ENCODE measurements around the gene CHMP3.

CHMP3 gene

DNA sequence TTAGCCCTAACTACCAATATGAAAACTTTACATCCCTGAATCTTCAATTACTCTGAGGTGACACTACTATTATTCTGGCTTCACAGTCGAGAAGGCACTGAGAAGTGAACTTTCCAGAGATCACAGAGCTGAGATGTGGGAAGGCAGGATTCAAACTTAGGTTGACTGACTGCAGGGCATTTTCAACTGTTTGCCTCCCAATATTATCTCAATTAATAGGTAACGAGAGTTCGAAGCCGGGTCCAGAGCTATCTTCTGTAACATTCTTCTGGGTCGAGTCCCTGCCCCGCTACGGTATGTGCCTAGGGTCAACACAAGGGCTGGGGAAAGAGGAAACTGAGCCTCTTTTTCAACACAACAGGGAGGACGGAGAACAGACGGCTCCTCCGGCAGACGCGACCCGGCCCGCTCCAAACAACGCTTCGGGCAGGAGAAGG, 740 bp downstream of the CHMP3 start:
- Histone ChIP-seq H3K9ac (ENCODE audit: low read depth, low read length, poor library complexity) (peak overlapping the region; percentile 95), H2BK5ac (ENCODE audit: low read length) (peak overlapping the region; percentile 96), H3K27ac (replicated peaks; ENCODE audit: low read length) (no peak overlapping the region), H3K9me3 (replicated peaks in 1 of 2; ENCODE audit: control insufficient read depth in 2 of 2, insufficient read depth in 1 of 2, low read depth in 1 of 2, low read length in 2 of 2) (peaks cover 0 to 4% of the 10 kb centered on the region in 2 donors), H2BK120ac (ENCODE audit: low read depth, low read length) (peak overlapping the region; percentile 98), H4K8ac (ENCODE audit: low read depth, low read length) (no peak overlapping the region), H4K91ac (ENCODE audit: low read depth, low read length, poor library complexity) (no peak overlapping the region), H3K4me1 (ENCODE audit: control insufficient read depth in 2 of 2, insufficient read depth in 1 of 2, low read depth in 1 of 2, low read length in 2 of 2) (peaks cover 4 to 5% of the 10 kb centered on the region in 2 donors), H3K23ac (ENCODE audit: low read depth, low read length, poor library complexity) (no peak overlapping the region), H2AFZ (ENCODE audit: low read length) (peak overlapping the region; percentile 98), H3K4ac (ENCODE audit: low read length) (no peak overlapping the region), H3K4me2 (ENCODE audit: insufficient read depth, low read length, poor library complexity, severe bottlenecking) (peak overlapping the region; percentile 63), H3K27me3 (ENCODE audit: control insufficient read depth in 3 of 3, insufficient read depth in 3 of 3, low read depth in 1 of 3, low read length in 3 of 3) (no peaks in the 10 kb centered on the region), H3K36me3 (replicated peaks in 1 of 2; ENCODE audit: control insufficient read depth in 2 of 2, insufficient read depth in 2 of 2, low read length in 2 of 2) (peaks cover 1 to 9% of the 10 kb centered on the region in 2 donors), H3K79me1 (ENCODE audit: low read depth, low read length) (no peaks in the 10 kb centered on the region), H3K18ac (ENCODE audit: low read length) (peak overlapping the region; percentile 98), H2AK5ac (ENCODE audit: low read depth, low read length) (no peak overlapping the region), H2BK15ac (ENCODE audit: low read length) (peak overlapping the region; percentile 94), H2BK12ac (ENCODE audit: low read length) (no peak overlapping the region), H3K14ac (ENCODE audit: low read length) (no peak overlapping the region), H3K4me3 (ENCODE audit: low read length in 2 of 2) (peak overlapping the region; percentile 83 to 90)
- no peak for DNase-seq (ENCODE audit: low spot score)
- no CpG with 5 or more reads among the region's 16 CpGs for WGBS, 2 donors (ENCODE audit: extremely low coverage in 2 of 2, insufficient read length in 2 of 2, insufficient replicate concordance in 1 of 2)

DNA sequence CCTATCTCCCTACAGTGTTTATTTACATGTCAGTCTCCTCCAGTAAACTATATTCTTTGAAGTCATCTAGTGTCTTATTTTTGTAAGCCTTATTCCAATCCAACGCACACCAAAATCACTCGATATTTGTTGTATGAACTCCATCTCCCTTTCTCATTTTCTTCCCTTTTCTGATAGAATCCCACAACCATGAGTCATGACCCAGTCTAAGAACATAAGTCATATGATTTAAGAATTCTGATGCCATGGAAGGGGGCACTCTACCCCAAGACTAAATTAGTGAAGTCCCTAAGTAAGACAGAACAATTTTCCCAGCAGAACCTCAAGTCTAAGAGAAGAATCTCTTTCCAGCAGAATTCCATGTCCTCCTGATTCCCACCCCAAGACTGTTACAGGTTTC, 5.4 kb downstream of the CHMP3 start:
- H2AFZ ChIP-seq (ENCODE audit: low read length) = no peak overlapping the region
- no peak overlapping the region for H2AK5ac ChIP-seq (ENCODE audit: low read depth, low read length)
- no peak overlapping the region for H2BK12ac ChIP-seq (ENCODE audit: low read length)
- H3K4ac ChIP-seq (ENCODE audit: low read length) = no peak overlapping the region
- DNase-seq (ENCODE audit: low spot score) = no peak
- H3K9ac ChIP-seq (ENCODE audit: low read depth, low read length, poor library complexity) = no peak overlapping the region
- H3K79me1 ChIP-seq (ENCODE audit: low read depth, low read length) = peaks cover 4% of the 10 kb centered on the region
- H4K91ac ChIP-seq (ENCODE audit: low read depth, low read length, poor library complexity) = no peak overlapping the region
- H2BK5ac ChIP-seq (ENCODE audit: low read length) = no peak overlapping the region
- H4K8ac ChIP-seq (ENCODE audit: low read depth, low read length) = no peak overlapping the region
- no peak overlapping the region for H2BK120ac ChIP-seq (ENCODE audit: low read depth, low read length)
- H3K14ac ChIP-seq (ENCODE audit: low read length) = no peak overlapping the region
- H3K27ac ChIP-seq (replicated peaks; ENCODE audit: low read length) = no peak overlapping the region
- H3K9me3 ChIP-seq (replicated peaks in 1 of 2; ENCODE audit: control insufficient read depth in 2 of 2, insufficient read depth in 1 of 2, low read depth in 1 of 2, low read length in 2 of 2) = peaks cover 0 to 3% of the 10 kb centered on the region in 2 donors
- H3K18ac ChIP-seq (ENCODE audit: low read length) = no peak overlapping the region
- H3K4me1 ChIP-seq (ENCODE audit: control insufficient read depth in 2 of 2, insufficient read depth in 1 of 2, low read depth in 1 of 2, low read length in 2 of 2) = peaks cover 2 to 3% of the 10 kb centered on the region in 2 donors
- no peak overlapping the region for H3K23ac ChIP-seq (ENCODE audit: low read depth, low read length, poor library complexity)
- WGBS, 2 donors (ENCODE audit: extremely low coverage in 2 of 2, insufficient read length in 2 of 2, insufficient replicate concordance in 1 of 2) = 100% methylated on average over 2 of the region's 2 CpGs; no CpG with 5 or more reads in 1 of the 2 donors
- H3K27me3 ChIP-seq (ENCODE audit: control insufficient read depth in 3 of 3, insufficient read depth in 3 of 3, low read depth in 1 of 3, low read length in 3 of 3) = no peaks in the 10 kb centered on the region
- H3K36me3 ChIP-seq (replicated peaks in 1 of 2; ENCODE audit: control insufficient read depth in 2 of 2, insufficient read depth in 2 of 2, low read length in 2 of 2) = peaks cover 3 to 19% of the 10 kb centered on the region in 2 donors
- H2BK15ac ChIP-seq (ENCODE audit: low read length) = no peak overlapping the region
- no peak overlapping the region for H3K4me2 ChIP-seq (ENCODE audit: insufficient read depth, low read length, poor library complexity, severe bottlenecking)
- no peak overlapping the region for H3K4me3 ChIP-seq (ENCODE audit: low read length in 2 of 2)

DNA sequence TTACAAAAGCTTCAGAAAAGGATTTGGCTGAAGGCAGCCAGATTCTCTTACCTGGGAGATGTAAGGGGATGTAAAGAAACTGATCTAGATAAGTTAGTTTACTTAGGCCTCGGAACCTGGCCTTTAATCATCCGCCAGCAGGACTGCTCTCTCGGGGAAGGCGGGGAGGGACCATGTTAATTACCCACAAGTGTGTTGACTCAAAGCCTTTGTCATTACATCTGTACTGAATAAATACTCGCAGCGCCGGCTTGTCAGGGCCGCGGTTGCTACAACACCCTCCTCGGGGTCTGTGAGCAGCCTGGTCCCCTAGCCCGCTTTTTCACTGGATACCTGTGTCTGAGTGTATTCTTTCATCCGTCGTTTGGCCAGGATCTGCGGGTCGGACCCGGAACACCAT, 6.7 kb downstream of the CHMP3 start:
- no peak overlapping the region for H3K4ac ChIP-seq (ENCODE audit: low read length)
- H2AK5ac ChIP-seq (ENCODE audit: low read depth, low read length) = no peak overlapping the region
- no CpG with 5 or more reads among the region's 16 CpGs for WGBS, 2 donors (ENCODE audit: extremely low coverage in 2 of 2, insufficient read length in 2 of 2, insufficient replicate concordance in 1 of 2)
- H3K18ac ChIP-seq (ENCODE audit: low read length) = no peak overlapping the region
- H3K27me3 ChIP-seq (ENCODE audit: control insufficient read depth in 3 of 3, insufficient read depth in 3 of 3, low read depth in 1 of 3, low read length in 3 of 3) = no peaks in the 10 kb centered on the region
- H2BK120ac ChIP-seq (ENCODE audit: low read depth, low read length) = no peak overlapping the region
- no peak overlapping the region for H3K4me3 ChIP-seq (ENCODE audit: low read length in 2 of 2)
- peaks cover 4% of the 10 kb centered on the region for H3K79me1 ChIP-seq (ENCODE audit: low read depth, low read length)
- H2BK15ac ChIP-seq (ENCODE audit: low read length) = no peak overlapping the region
- peaks cover 3 to 19% of the 10 kb centered on the region in 2 donors for H3K36me3 ChIP-seq (replicated peaks in 1 of 2; ENCODE audit: control insufficient read depth in 2 of 2, insufficient read depth in 2 of 2, low read length in 2 of 2)
- no peak overlapping the region for H3K14ac ChIP-seq (ENCODE audit: low read length)
- no peak overlapping the region for H4K91ac ChIP-seq (ENCODE audit: low read depth, low read length, poor library complexity)
- no peak overlapping the region for H3K27ac ChIP-seq (replicated peaks; ENCODE audit: low read length)
- no peak overlapping the region for H4K8ac ChIP-seq (ENCODE audit: low read depth, low read length)
- no peak overlapping the region for H3K23ac ChIP-seq (ENCODE audit: low read depth, low read length, poor library complexity)
- no peak overlapping the region for H3K9ac ChIP-seq (ENCODE audit: low read depth, low read length, poor library complexity)
- no peak overlapping the region for H2BK12ac ChIP-seq (ENCODE audit: low read length)
- no peak overlapping the region for H2BK5ac ChIP-seq (ENCODE audit: low read length)
- H3K9me3 ChIP-seq (replicated peaks in 1 of 2; ENCODE audit: control insufficient read depth in 2 of 2, insufficient read depth in 1 of 2, low read depth in 1 of 2, low read length in 2 of 2) = peaks cover 0 to 14% of the 10 kb centered on the region in 2 donors
- no peak overlapping the region for H3K4me2 ChIP-seq (ENCODE audit: insufficient read depth, low read length, poor library complexity, severe bottlenecking)
- no peak for DNase-seq (ENCODE audit: low spot score)
- H3K4me1 ChIP-seq (ENCODE audit: control insufficient read depth in 2 of 2, insufficient read depth in 1 of 2, low read depth in 1 of 2, low read length in 2 of 2) = no peaks in the 10 kb centered on the region
- H2AFZ ChIP-seq (ENCODE audit: low read length) = no peak overlapping the region

DNA sequence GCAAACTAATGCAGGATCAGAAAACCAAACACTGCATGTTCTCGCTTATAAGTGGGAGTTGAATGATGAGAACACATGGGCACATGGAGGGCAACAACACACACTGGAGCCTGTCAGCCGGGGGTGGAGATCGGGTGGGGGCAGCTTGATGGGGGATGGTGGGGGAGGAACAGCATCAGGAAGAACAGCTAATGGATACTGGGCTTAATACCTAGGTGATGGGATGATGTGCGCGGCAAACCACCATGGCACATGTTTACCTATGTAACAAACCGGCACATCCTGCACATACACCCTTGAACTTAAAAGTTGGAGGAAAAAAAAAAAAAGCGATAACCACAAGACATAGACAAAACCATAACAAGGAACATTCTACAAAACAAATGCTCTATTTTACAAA, 10.4 kb downstream of the CHMP3 start:
- Histone ChIP-seq H3K36me3 (replicated peaks in 1 of 2; ENCODE audit: control insufficient read depth in 2 of 2, insufficient read depth in 2 of 2, low read length in 2 of 2) (peaks cover 2 to 11% of the 10 kb centered on the region in 2 donors), H3K23ac (ENCODE audit: low read depth, low read length, poor library complexity) (no peak overlapping the region), H3K79me1 (ENCODE audit: low read depth, low read length) (peaks cover 4% of the 10 kb centered on the region), H2AFZ (ENCODE audit: low read length) (no peak overlapping the region), H4K91ac (ENCODE audit: low read depth, low read length, poor library complexity) (no peak overlapping the region), H3K4ac (ENCODE audit: low read length) (no peak overlapping the region), H4K8ac (ENCODE audit: low read depth, low read length) (no peak overlapping the region), H3K4me1 (ENCODE audit: control insufficient read depth in 2 of 2, insufficient read depth in 1 of 2, low read depth in 1 of 2, low read length in 2 of 2) (no peaks in the 10 kb centered on the region), H3K4me3 (ENCODE audit: low read length in 2 of 2) (no peak overlapping the region), H2AK5ac (ENCODE audit: low read depth, low read length) (no peak overlapping the region), H3K18ac (ENCODE audit: low read length) (no peak overlapping the region), H2BK12ac (ENCODE audit: low read length) (no peak overlapping the region), H3K27ac (replicated peaks; ENCODE audit: low read length) (no peak overlapping the region), H3K27me3 (ENCODE audit: control insufficient read depth in 3 of 3, insufficient read depth in 3 of 3, low read depth in 1 of 3, low read length in 3 of 3) (no peaks in the 10 kb centered on the region), H3K14ac (ENCODE audit: low read length) (no peak overlapping the region), H3K4me2 (ENCODE audit: insufficient read depth, low read length, poor library complexity, severe bottlenecking) (no peak overlapping the region), H3K9ac (ENCODE audit: low read depth, low read length, poor library complexity) (no peak overlapping the region), H2BK15ac (ENCODE audit: low read length) (no peak overlapping the region), H2BK5ac (ENCODE audit: low read length) (no peak overlapping the region), H2BK120ac (ENCODE audit: low read depth, low read length) (no peak overlapping the region), H3K9me3 (replicated peaks in 1 of 2; ENCODE audit: control insufficient read depth in 2 of 2, insufficient read depth in 1 of 2, low read depth in 1 of 2, low read length in 2 of 2) (peaks cover 0 to 30% of the 10 kb centered on the region in 2 donors)
- no CpG with 5 or more reads among the region's 7 CpGs for WGBS, 2 donors (ENCODE audit: extremely low coverage in 2 of 2, insufficient read length in 2 of 2, insufficient replicate concordance in 1 of 2)
- no peak for DNase-seq (ENCODE audit: low spot score)
